WI38 (cell line): ENCODE results near the gene CLCNKA.

Source experiments
- H3K4me3 ChIP-seq: 2 replicates; pipeline ENCODE4 v1.5.1; 2011; ENCODE audit warnings: low read depth, mild to moderate bottlenecking, control low read depth, low read length
- CTCF ChIP-seq: IDR thresholded peaks from 2 replicates; pipeline ENCODE4 v1.5.1; 2012; ENCODE audit warnings: low read depth, mild to moderate bottlenecking, control low read depth, low read length

Gene CLCNKA

GRCh38 chr1:16072616-16073484 is 51.0 kb downstream of the CLCNKA start:
- TF ChIP-seq CTCF: peak; percentile 15
- peak overlapping the region; percentile 50 for H3K4me3 ChIP-seq

GRCh38 chr1:16073490-16074119 is 51.8 kb downstream of the CLCNKA start, which contains the start of gene FAM131C:
Gene FAM131C, minus strand, starts transcription at chr1:16073651. Its CDS starts 209 bp downstream, at chr1:16073442.
- no peak for TF ChIP-seq CTCF
- H3K4me3 ChIP-seq: peak within 1 kb of the TSS; percentile 50

- TF ChIP-seq CTCF: no peak
- no peak overlapping the region for H3K4me3 ChIP-seq
Measured at GRCh38 chr1:16074217-16074616, 52.4 kb downstream of the CLCNKA start.

GRCh38 chr1:16075337-16076030 is 53.6 kb downstream of the CLCNKA start:
- TF ChIP-seq CTCF: no peak
- H3K4me3 ChIP-seq: no peak overlapping the region

- no peak for TF ChIP-seq CTCF
- no peak overlapping the region for H3K4me3 ChIP-seq
Measured at GRCh38 chr1:16076031-16076864, 54.4 kb downstream of the CLCNKA start.

GRCh38 chr1:16076865-16077238 is 55.0 kb downstream of the CLCNKA start:
- TF ChIP-seq CTCF: no peak
- H3K4me3 ChIP-seq: no peak overlapping the region
